ENCODE data around the gene APOD.

Gene APOD

DNA sequence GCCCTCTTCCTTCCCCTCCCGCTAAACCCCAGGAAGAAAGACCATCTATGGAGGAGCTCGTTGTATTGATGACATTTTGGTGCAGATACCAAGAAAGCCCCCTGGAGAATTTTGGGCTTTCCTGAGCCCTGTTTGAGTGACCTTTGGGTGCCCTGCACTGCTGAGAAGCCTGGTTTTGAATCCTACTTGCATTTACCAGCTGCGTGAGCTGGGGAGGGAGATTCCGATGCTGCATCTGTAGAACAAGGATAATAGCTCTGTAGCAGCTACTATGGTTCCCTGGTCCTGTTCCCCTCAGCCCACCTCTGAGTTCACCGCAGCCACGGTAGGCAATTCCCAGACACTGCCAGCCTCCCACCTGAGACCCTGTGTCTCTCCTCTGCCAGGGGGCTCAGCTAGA is 5.2 kb downstream of the APOD start:
- Histone ChIP-seq H3K4me3 (ENCODE audit: low read depth, low read length) (no peak overlapping the region), H3K27me3 (replicated peaks) (no peaks in the 10 kb centered on the region), H3K36me3 (replicated peaks) (no peaks in the 10 kb centered on the region), H3K27ac (no peak overlapping the region)
- TF ChIP-seq, protein P1, sequence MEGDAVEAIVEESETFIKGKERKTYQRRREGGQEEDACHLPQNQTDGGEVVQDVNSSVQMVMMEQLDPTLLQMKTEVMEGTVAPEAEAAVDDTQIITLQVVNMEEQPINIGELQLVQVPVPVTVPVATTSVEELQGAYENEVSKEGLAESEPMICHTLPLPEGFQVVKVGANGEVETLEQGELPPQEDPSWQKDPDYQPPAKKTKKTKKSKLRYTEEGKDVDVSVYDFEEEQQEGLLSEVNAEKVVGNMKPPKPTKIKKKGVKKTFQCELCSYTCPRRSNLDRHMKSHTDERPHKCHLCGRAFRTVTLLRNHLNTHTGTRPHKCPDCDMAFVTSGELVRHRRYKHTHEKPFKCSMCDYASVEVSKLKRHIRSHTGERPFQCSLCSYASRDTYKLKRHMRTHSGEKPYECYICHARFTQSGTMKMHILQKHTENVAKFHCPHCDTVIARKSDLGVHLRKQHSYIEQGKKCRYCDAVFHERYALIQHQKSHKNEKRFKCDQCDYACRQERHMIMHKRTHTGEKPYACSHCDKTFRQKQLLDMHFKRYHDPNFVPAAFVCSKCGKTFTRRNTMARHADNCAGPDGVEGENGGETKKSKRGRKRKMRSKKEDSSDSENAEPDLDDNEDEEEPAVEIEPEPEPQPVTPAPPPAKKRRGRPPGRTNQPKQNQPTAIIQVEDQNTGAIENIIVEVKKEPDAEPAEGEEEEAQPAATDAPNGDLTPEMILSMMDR (IDR thresholded peaks at IDR 0.05; ENCODE audit: low read depth, low read length, missing control alignments) = no peak
- DNase-seq = no peak
- in situ Hi-C loops (cut with HindIII; ENCODE audit: low pct_ligation_motif_present, low sequenced_read_pairs) = no loop called here

DNA sequence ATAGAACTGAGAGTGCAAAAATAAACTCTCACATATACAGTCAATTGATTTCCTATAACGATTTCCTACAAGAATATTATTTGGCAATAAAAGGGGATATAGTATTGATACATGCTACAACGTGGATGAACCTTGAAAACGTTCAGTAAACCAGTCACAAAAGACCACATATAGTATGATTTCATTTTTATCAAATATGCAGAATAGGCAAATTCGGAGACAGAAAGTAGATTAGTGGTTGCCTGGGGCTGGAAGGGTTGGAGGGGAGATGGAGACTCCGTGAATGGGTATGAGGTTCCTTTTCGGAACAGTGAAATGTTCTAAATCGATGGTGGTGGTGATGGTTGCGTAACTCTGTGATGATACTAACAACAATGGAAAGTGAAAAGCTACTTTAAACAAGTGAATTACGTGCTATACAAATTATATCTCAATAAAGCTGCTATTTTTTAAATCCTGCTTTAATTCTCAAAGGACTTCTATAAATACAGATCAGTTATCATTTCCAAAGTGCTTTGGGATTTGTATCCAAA is 6.0 kb downstream of the APOD start:
- TF ChIP-seq, protein P1 (IDR thresholded peaks at IDR 0.05; ENCODE audit: low read depth, low read length, missing control alignments) = no peak
- H3K27me3 ChIP-seq (replicated peaks) = no peaks in the 10 kb centered on the region
- H3K27ac ChIP-seq = no peak overlapping the region
- H3K4me3 ChIP-seq (ENCODE audit: low read depth, low read length) = no peak overlapping the region
- in situ Hi-C loops (cut with HindIII; ENCODE audit: low pct_ligation_motif_present, low sequenced_read_pairs) = no loop called here
- H3K36me3 ChIP-seq (replicated peaks) = no peaks in the 10 kb centered on the region
- no peak for DNase-seq

DNA sequence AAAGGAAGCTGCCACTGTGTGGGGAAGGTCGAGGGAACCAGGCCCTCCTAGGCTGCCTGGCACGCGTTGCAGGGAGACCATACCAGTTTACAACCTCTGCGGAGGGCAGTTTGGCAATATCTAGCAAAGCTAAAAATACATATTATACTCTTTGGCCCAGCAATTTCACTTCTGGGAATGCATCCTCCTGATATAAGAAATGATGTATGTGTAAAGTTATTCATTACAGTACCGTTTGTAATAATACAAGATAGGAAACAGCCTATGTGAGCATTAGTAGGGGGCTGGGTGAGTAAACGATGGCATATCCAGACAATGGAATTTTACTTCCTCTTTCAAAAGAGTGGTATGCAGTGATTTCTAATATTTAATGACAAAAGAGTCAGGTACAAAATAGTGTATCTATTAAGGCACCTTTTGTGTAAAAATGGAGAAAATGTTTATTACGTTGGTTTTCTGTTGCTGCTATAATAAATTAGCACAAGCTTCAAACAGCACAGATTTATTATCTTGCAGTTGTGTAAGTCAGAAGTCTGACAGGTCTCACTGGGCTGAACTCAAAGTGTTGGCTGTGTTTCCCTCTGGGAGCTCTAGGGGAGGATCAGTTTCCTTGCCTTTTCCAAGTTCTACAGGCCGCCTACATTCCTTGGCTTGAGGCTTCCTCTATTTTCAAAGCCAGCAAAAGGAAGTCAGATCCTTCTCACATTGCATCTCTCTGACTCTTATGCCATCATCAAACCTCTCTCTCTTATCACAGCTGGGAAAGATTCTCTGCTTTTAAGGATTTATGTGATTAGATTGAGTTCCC is 9.0 kb downstream of the APOD start:
- in situ Hi-C loops (cut with HindIII; ENCODE audit: low pct_ligation_motif_present, low sequenced_read_pairs) = no loop called here
- Histone ChIP-seq H3K36me3 (replicated peaks) (no peaks in the 10 kb centered on the region), H3K4me3 (ENCODE audit: low read depth, low read length) (no peak overlapping the region), H3K27me3 (replicated peaks) (no peaks in the 10 kb centered on the region), H3K27ac (no peak overlapping the region)
- DNase-seq = no peak
- TF ChIP-seq, protein P1 (IDR thresholded peaks at IDR 0.05; ENCODE audit: low read depth, low read length, missing control alignments) = no peak

DNA sequence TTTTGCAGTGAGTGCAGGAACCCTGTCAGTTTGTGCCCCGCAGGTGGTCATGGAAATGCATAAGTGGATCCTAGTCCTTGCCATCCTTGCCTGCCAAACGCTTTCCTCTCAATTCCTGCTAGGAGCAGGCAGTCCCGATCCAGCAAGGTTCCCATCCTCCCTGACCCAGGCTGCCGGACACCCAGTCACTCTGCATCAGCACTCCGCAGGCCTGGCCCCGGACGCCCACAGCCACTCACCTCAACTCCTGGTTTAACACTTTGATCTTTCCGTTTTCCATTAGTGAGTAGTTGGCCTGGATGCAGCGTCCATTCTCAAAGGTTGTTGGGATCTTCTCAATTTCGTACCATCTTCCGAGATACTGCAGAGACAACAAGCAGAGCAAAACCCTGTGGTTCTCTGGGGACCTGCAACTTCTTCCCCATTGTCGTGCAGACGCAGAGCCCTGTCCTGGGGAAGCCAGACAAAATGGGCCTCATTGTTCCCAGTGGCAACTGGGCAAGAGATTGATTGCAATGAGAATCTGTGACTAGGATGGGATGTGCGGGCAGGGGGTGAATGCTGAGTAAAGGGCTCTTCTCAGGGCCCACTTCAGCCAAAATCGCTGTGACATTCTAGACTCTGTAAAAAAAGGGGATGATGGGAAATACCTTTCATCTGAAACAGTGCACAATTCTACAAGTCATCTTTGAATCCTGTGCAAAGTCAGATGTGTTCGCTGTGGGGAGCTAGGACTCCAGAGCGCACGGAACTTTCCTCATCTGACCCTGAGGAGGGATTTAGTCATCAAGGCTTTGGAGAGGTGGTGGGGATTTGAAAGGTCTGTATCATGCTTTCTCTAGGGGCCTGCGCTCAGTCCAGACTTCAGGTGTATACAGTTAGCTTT is 9.9 kb downstream of the APOD start:
- TF ChIP-seq, protein P1 (IDR thresholded peaks at IDR 0.05; ENCODE audit: low read depth, low read length, missing control alignments) = no peak
- in situ Hi-C loops (cut with HindIII; ENCODE audit: low pct_ligation_motif_present, low sequenced_read_pairs) = no loop called here
- no peak for DNase-seq
- H3K4me3 ChIP-seq (ENCODE audit: low read depth, low read length) = no peak overlapping the region
- no peaks in the 10 kb centered on the region for H3K36me3 ChIP-seq (replicated peaks)
- no peak overlapping the region for H3K27ac ChIP-seq
- H3K27me3 ChIP-seq (replicated peaks) = no peaks in the 10 kb centered on the region

DNA sequence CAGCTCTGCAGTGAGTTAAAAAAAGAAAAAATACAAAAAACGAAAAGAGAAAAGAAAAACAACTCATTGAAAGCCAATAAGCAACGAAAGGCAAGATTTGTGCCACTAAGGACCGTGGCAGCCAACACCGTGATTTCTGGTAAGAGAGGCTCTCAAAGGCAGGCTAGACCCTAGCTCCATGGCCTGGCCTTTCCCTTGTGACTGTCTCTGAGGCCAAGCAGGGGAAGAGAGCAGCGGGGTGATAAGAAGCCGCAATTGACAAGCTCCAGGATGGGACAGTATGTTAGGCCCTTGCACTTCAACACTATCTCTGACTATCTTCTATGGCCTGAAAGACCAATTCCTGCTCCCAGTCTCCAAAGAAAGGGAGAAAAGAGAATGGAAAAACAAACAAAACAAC is 12.4 kb downstream of the APOD start:
- DNase-seq = no peak
- in situ Hi-C loops (cut with HindIII; ENCODE audit: low pct_ligation_motif_present, low sequenced_read_pairs) = no loop called here
- Histone ChIP-seq H3K27me3 (replicated peaks) (peaks cover 2% of the 10 kb centered on the region), H3K36me3 (replicated peaks) (no peaks in the 10 kb centered on the region), H3K4me3 (ENCODE audit: low read depth, low read length) (no peak overlapping the region), H3K27ac (no peak overlapping the region)
- TF ChIP-seq, protein P1 (IDR thresholded peaks at IDR 0.05; ENCODE audit: low read depth, low read length, missing control alignments) = no peak
